SK-N-SH treated with all-trans-retinoic acid at 6 μM for 48 hours (cell line): ENCODE measurements around the gene MAPK8IP3.

Experiments
- ARNTL ChIP-seq: fragments of 450-650 bp; formaldehyde crosslinking; IDR thresholded peaks from 2 replicates; pipeline ENCODE4 v1.5.0; 2020; ENCODE audit warnings: low read depth, mild to moderate bottlenecking, moderate library complexity, borderline replicate concordance
- BACH2 ChIP-seq: fragments of 250-450 bp; sonication (Bioruptor Pico); IDR thresholded peaks from 2 replicates; pipeline ENCODE4 v1.9.0; 2021; ENCODE audit warnings: mild to moderate bottlenecking, borderline replicate concordance
- CSRNP3 ChIP-seq: fragments of 250-450 bp; sonication (Bioruptor Pico); IDR thresholded peaks from 2 replicates; pipeline ENCODE4 v1.5.1; 2021; ENCODE audit warnings: mild to moderate bottlenecking, moderate library complexity
- GLIS3 ChIP-seq: fragments of 250-450 bp; sonication (Bioruptor Pico); IDR thresholded peaks from 2 replicates; pipeline ENCODE4 v1.5.0; 2020; ENCODE audit warnings: mild to moderate bottlenecking, moderate library complexity
- ISL1 ChIP-seq: fragments of 250-450 bp; sonication (Bioruptor Pico); IDR thresholded peaks from 2 replicates; pipeline ENCODE4 v2.1.2; 2022; ENCODE audit warnings: mild to moderate bottlenecking, moderate library complexity
- PATZ1 ChIP-seq: fragments of 250-450 bp; sonication (Bioruptor Pico); IDR thresholded peaks from 2 replicates; pipeline ENCODE4 v1.8.0; 2020; ENCODE audit warnings: mild to moderate bottlenecking, moderate library complexity, borderline replicate concordance
- POU6F1 ChIP-seq: fragments of 250-450 bp; sonication (Bioruptor Pico); IDR thresholded peaks from 2 replicates; pipeline ENCODE4 v1.8.0; 2021; ENCODE audit warnings: low read depth, mild to moderate bottlenecking, moderate library complexity, borderline replicate concordance
- SNAI2 ChIP-seq: fragments of 250-450 bp; sonication (Bioruptor Pico); IDR thresholded peaks from 2 replicates; pipeline ENCODE4 v1.5.0; 2020; ENCODE audit warnings: mild to moderate bottlenecking, moderate library complexity
- ZFP3 ChIP-seq: fragments of 250-450 bp; sonication (Bioruptor Pico); IDR thresholded peaks from 2 replicates; pipeline ENCODE4 v1.5.0; 2020; ENCODE audit warnings: mild to moderate bottlenecking, moderate library complexity

- TF ChIP-seq CSRNP3 (no peak), ARNTL (CRISPR knock-in tag) (no peak), POU6F1 (CRISPR knock-in tag) (no peak), BACH2 (CRISPR knock-in tag) (no peak), ISL1 (CRISPR knock-in tag) (no peak), GLIS3 (CRISPR knock-in tag) (no peak), PATZ1 (CRISPR knock-in tag) (no peak), ZFP3 (no peak), SNAI2 (no peak)
Observed at GRCh38 chr16:1708083-1708767, 2.2 kb downstream of the MAPK8IP3 start.
